Activated naive CD8-positive, alpha-beta T cell treated with anti-CD3 and anti-CD28 coated beads, Interleukin-2, amount 50 U/mL, for 16 hours (primary cell): ENCODE measurements around the gene MGRN1.
"Not testable (repeated sequence)": the region's sequence is repeated elsewhere in the genome, so short reads cannot be mapped to it uniquely, and the experiment has no call there.

Source experiments
- DNase-seq: peaks from one replicate; pipeline ENCODE4 v3.0.0-alpha.2; 2020; ENCODE audit warnings: low read depth, low spot score

The MGRN1 gene

GRCh38 chr16:4733211-4733742 is 108.7 kb downstream of the MGRN1 start:
- no peak for DNase-seq

DNA sequence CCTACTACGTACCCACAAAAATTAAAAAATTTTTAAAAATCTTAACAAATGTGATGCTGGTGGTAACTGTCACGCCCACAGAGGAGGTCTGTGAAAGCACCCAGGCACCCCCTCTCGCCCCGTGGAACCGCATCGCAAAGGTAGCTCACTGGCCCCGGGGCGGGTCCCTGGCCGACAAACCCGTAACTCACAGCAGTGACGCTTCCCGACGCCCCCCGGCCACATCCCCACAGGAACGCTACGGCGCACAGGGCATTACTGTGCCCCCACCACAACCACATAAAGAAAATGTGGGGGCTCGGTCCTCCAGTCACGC is 109.1 kb downstream of the MGRN1 start:
- no peak for DNase-seq

DNA sequence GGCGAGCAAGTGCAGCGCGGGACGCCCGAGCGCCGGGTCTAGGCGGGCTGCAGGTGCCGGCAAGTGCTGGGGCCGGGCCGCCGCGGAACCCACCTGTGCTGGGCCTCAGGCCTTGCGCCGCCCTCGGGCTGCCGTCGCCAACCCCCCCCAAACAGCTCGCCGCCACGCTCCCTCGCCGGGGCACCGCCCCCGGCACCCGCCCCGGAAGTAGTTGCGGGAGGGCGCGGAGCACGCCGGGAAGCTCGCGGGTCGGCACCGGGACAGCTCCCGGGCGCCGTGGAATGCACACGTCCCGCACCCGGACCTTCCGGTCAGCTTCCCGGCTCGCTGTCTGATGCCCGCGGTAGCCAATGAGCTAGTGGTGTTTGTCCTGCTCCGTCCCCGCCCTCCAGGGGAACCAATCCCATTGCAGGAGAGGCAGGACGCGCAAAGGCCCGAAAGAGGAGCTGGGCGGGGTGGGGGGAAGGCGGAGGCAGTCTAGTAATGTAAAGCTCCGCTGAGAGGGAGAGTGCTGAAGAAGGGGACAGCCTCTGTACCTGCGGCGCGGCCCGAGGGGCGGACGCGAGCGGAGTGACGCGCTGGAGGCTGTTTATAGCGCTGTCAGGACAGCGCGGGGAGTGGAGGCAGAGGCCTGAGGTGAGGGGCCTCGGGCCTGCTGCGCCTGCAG is 109.6 kb downstream of the MGRN1 start, which contains the start of the genes ANKS3 and DNAAF8:
Gene ANKS3, minus strand, starts transcription at position 209 of the 667 bp plus-strand sequence. CDS start 4,122 bp downstream, outside the sequence.
Gene DNAAF8, plus strand, starts transcription at position 475 of the 667 bp plus-strand sequence. CDS start 1,978 bp downstream, outside the sequence.
- DNase-seq: peak; percentile 62

- DNase-seq: peak; percentile 95
Measured at GRCh38 chr16:4734730-4735535, 110.3 kb downstream of the MGRN1 start.

DNA sequence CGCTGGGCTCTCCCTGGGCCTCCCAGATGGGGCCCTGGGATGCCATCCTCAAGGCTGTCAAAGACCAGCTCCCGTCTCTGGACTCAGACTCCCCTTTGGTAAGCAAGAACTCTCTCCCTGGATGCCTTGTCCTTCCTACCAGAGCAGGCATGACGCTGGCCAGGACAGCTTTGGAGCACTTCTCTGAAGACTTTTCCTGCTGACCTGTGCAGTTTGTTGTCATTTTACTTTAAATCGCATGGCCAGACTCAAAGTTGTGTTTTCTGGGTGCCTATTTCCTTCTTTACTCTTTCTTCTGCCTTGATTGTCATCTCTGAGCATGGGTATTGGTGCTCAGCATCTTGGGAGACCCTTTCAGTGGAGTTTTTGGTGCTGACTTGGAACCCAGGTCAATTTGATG is 111.9 kb downstream of the MGRN1 start:
- DNase-seq: no peak

- no peak for DNase-seq
Measured at GRCh38 chr16:4737545-4737944, 112.9 kb downstream of the MGRN1 start.

GRCh38 chr16:4738370-4738769 is 113.7 kb downstream of the MGRN1 start:
- not testable (repeated sequence) for DNase-seq
